ENCODE data around the gene POFUT1. TPM values are rescaled to one million over a fixed set of nuclear protein-coding genes. Genes with fewer than 3 reads are reported as not detected.

The POFUT1 gene
- total and polyA plus RNA-seq, 2 donors (not counting 3 experiments of a cell fraction or from before 2014, with no cell fraction given): 29.0 to 51.4 TPM

- dilution Hi-C loops (cut with MboI; ENCODE audit: extremely low pct_ligation_motif_present, low sequenced_read_pairs): no loop called here
- Histone ChIP-seq H2AFZ (ENCODE audit: low read depth, low read length) (no peak overlapping the region), H4K20me1 (replicated peaks; ENCODE audit: control insufficient read depth, extremely low read depth, insufficient read depth, low read length) (no peaks in the 10 kb centered on the region), H3K9me1 (replicated peaks; ENCODE audit: control insufficient read depth, extremely low read depth, insufficient read depth, low read length) (no peaks in the 10 kb centered on the region), H3K9me3 (replicated peaks; ENCODE audit: control insufficient read depth, insufficient read depth, low read length) (no peaks in the 10 kb centered on the region), H3K36me3 (ENCODE audit: control insufficient read depth in 2 of 2, extremely low read depth in 1 of 2, insufficient read depth in 2 of 2, low read length in 2 of 2) (peaks cover 11 to 37% of the 10 kb centered on the region in 2 experiments), H3K27me3 (ENCODE audit: control insufficient read depth in 2 of 2, insufficient read depth in 2 of 2, low read length in 2 of 2) (no peaks in the 10 kb centered on the region), H3K4me2 (ENCODE audit: insufficient read depth, low read length) (no peak overlapping the region), H3K9ac (replicated peaks; ENCODE audit: extremely low read depth, insufficient read depth, low read length) (no peak overlapping the region), H3K79me2 (ENCODE audit: control insufficient read depth, insufficient read depth, low read length) (no peaks in the 10 kb centered on the region), H3K4me1 (ENCODE audit: control insufficient read depth, extremely low read depth, insufficient read depth, low read length) (peaks cover 11% of the 10 kb centered on the region), H3K27ac (ENCODE audit: insufficient read depth, low read depth, low read length) (no peak overlapping the region), H3K4me3 (replicated peaks in 1 of 3; ENCODE audit: insufficient read depth in 1 of 3, low read depth in 1 of 3, low read length in 3 of 3) (no peak overlapping the region)
- TF ChIP-seq EZH2 (IDR thresholded peaks at IDR 0.05; ENCODE audit: borderline replicate concordance, low read depth, low read length, severe bottlenecking) (no peak), POLR2A (IDR thresholded peaks at IDR 0.05; ENCODE audit: low read depth, low read length) (no peak), GATA2 (IDR thresholded peaks at IDR 0.05; ENCODE audit: insufficient read depth, insufficient read length, low read depth, low read length) (no peak), FOS (IDR thresholded peaks at IDR 0.05; ENCODE audit: borderline replicate concordance, insufficient read depth, low read length) (no peak), JUN (IDR thresholded peaks at IDR 0.05; ENCODE audit: borderline replicate concordance, insufficient read depth, insufficient read length, low read depth) (no peak), MYC (IDR thresholded peaks at IDR 0.05; ENCODE audit: low read depth, low read length) (no peak), POLR2AphosphoS5 (IDR thresholded peaks at IDR 0.05; ENCODE audit: insufficient read depth, low read depth, low read length) (no peak)
- TF ChIP-seq, protein P1, sequence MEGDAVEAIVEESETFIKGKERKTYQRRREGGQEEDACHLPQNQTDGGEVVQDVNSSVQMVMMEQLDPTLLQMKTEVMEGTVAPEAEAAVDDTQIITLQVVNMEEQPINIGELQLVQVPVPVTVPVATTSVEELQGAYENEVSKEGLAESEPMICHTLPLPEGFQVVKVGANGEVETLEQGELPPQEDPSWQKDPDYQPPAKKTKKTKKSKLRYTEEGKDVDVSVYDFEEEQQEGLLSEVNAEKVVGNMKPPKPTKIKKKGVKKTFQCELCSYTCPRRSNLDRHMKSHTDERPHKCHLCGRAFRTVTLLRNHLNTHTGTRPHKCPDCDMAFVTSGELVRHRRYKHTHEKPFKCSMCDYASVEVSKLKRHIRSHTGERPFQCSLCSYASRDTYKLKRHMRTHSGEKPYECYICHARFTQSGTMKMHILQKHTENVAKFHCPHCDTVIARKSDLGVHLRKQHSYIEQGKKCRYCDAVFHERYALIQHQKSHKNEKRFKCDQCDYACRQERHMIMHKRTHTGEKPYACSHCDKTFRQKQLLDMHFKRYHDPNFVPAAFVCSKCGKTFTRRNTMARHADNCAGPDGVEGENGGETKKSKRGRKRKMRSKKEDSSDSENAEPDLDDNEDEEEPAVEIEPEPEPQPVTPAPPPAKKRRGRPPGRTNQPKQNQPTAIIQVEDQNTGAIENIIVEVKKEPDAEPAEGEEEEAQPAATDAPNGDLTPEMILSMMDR (IDR thresholded peaks at IDR 0.05; ENCODE audit: extremely low read depth in 1 of 2, insufficient read depth in 1 of 2, low read depth in 1 of 2, low read length in 2 of 2): no peak
- TF ChIP-seq, protein P2, sequence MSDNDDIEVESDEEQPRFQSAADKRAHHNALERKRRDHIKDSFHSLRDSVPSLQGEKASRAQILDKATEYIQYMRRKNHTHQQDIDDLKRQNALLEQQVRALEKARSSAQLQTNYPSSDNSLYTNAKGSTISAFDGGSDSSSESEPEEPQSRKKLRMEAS (IDR thresholded peaks at IDR 0.05; ENCODE audit: insufficient read depth, insufficient read length): no peak
- POLR2A ChIA-PET: interaction anchor here (1.3 kb wide), 1 partner anchor 12 kb away, joined by 3 read pairs; no protein-coding TSS in a partner anchor
- intact Hi-C loops (cut with micrococcal nuclease): loop anchor here (5.0 to 10.0 kb wide), 2 partner anchors 285 to 493 kb away; no protein-coding TSS in a partner anchor
- BruUV-seq (replicated peaks): no TSS peak
- no peak for DNase-seq (ENCODE audit: low read depth, low spot score)
- FAIRE-seq: no peak
- CTCF ChIA-PET: no interaction called here
These were observed 47.9 kb upstream of the POFUT1 start for GRCh38 chr20:32159766-32160221.
